Tibial nerve (tissue), 4 donors: ENCODE data around the gene YDJC.

Experiments
- EP300 ChIP-seq, 2 donors: sonication (generic); formaldehyde crosslinking; IDR thresholded peaks; one replicate each; pipeline ENCODE4 v1.6.1; 2017; ENCODE audit warnings: antibody characterized with exemption in 2 of 2, mild to moderate bottlenecking in 1 of 2
- POLR2A ChIP-seq, 2 donors: fragments of 450-650 bp; IDR thresholded peaks; one replicate each; pipeline ENCODE4 v1.6.1; 2017; ENCODE audit warnings: antibody characterized with exemption in 2 of 2, mild to moderate bottlenecking in 2 of 2, moderate library complexity in 2 of 2
- TF ChIP-seq, protein P1 (sequence below), 5 experiments: fragments of 200-600 bp in 3 of 5; fragments of 450-650 bp in 2 of 5; sonication (generic) in 3 of 5; IDR thresholded peaks; one replicate each; pipeline ENCODE4 v1.5.1; 2016 to 2019; ENCODE audit warnings: antibody characterized with exemption in 5 of 5, mild to moderate bottlenecking in 3 of 5, moderate library complexity in 2 of 5

- TF ChIP-seq, protein P1, sequence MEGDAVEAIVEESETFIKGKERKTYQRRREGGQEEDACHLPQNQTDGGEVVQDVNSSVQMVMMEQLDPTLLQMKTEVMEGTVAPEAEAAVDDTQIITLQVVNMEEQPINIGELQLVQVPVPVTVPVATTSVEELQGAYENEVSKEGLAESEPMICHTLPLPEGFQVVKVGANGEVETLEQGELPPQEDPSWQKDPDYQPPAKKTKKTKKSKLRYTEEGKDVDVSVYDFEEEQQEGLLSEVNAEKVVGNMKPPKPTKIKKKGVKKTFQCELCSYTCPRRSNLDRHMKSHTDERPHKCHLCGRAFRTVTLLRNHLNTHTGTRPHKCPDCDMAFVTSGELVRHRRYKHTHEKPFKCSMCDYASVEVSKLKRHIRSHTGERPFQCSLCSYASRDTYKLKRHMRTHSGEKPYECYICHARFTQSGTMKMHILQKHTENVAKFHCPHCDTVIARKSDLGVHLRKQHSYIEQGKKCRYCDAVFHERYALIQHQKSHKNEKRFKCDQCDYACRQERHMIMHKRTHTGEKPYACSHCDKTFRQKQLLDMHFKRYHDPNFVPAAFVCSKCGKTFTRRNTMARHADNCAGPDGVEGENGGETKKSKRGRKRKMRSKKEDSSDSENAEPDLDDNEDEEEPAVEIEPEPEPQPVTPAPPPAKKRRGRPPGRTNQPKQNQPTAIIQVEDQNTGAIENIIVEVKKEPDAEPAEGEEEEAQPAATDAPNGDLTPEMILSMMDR (IDR thresholded peaks at IDR 0.05): no peak
- TF ChIP-seq POLR2A (IDR thresholded peaks at IDR 0.05) (no peak), EP300 (IDR thresholded peaks at IDR 0.05) (no peak)
Observed at GRCh38 chr22:21632237-21632895, 2.5 kb upstream of the YDJC start, which contains the start of gene CCDC116.
